H9 (cell line): ENCODE results near the gene SPAG4. TPM values are rescaled to one million over a fixed set of nuclear protein-coding genes. Genes with fewer than 3 reads are reported as not detected.

Experiments used
- DNase-seq: peaks from one replicate; pipeline ENCODE4 v3.0.0-alpha.2; 2017
- H2AFZ ChIP-seq: one replicate; pipeline ENCODE4 v1.6.1; 2013; ENCODE audit warnings: mild to moderate bottlenecking, low read length, control low read depth, moderate library complexity
- H2AK5ac ChIP-seq: 2 replicates; pipeline ENCODE4 v1.6.1; 2013; ENCODE audit warnings: low read length, control low read depth, mixed read lengths; ENCODE audit not compliant: insufficient read length
- H2BK120ac ChIP-seq: one replicate; pipeline ENCODE4 v1.6.1; 2013; ENCODE audit warnings: low read depth, mild to moderate bottlenecking, low read length, control low read depth, inconsistent platforms; ENCODE audit not compliant: poor library complexity, severe bottlenecking
- H2BK12ac ChIP-seq: 2 replicates; pipeline ENCODE4 v1.6.1; 2013; ENCODE audit warnings: low read length, control low read depth, mixed read lengths, low read depth; ENCODE audit not compliant: insufficient read length
- H2BK15ac ChIP-seq: 2 replicates; pipeline ENCODE4 v1.6.1; 2013; ENCODE audit warnings: low read depth, low read length, control low read depth
- H2BK20ac ChIP-seq: one replicate; pipeline ENCODE4 v1.6.1; 2013; ENCODE audit warnings: low read depth, mild to moderate bottlenecking, low read length, control low read depth, inconsistent platforms; ENCODE audit not compliant: poor library complexity, severe bottlenecking
- H2BK5ac ChIP-seq: 2 replicates; pipeline ENCODE4 v1.6.1; 2013; ENCODE audit warnings: low read length, control low read depth, mixed read lengths; ENCODE audit not compliant: insufficient read length
- H3K14ac ChIP-seq: 2 replicates; pipeline ENCODE4 v1.6.1; 2013; ENCODE audit warnings: low read length, control low read depth; ENCODE audit not compliant: insufficient read depth
- H3K18ac ChIP-seq: 2 replicates; pipeline ENCODE4 v1.6.1; 2013; ENCODE audit warnings: low read depth, mild to moderate bottlenecking, mixed read lengths, low read length, control low read depth; ENCODE audit not compliant: insufficient read length
- H3K23ac ChIP-seq: 2 replicates; pipeline ENCODE4 v1.6.1; 2013; ENCODE audit warnings: low read length, control low read depth, mixed read lengths, low read depth; ENCODE audit not compliant: insufficient read length
- H3K23me2 ChIP-seq: 2 replicates; pipeline ENCODE4 v1.6.1; 2013; ENCODE audit warnings: low read depth, mild to moderate bottlenecking, mixed read lengths, low read length, control low read depth; ENCODE audit not compliant: insufficient read length, poor library complexity, severe bottlenecking
- H3K27ac ChIP-seq: 2 replicates; pipeline ENCODE4 v1.5.1; 2013; ENCODE audit warnings: low read length, control low read depth, mixed read lengths, low read depth; ENCODE audit not compliant: insufficient read length
- H3K27me3 ChIP-seq: 2 replicates; pipeline ENCODE4 v1.6.1; 2013; ENCODE audit warnings: low read length, control low read depth, inconsistent platforms; ENCODE audit not compliant: insufficient read depth
- H3K4ac ChIP-seq: 2 replicates; pipeline ENCODE4 v1.6.1; 2013; ENCODE audit warnings: low read depth, mild to moderate bottlenecking, control low read depth, inconsistent platforms, low read length, moderate library complexity
- H3K4me1 ChIP-seq: 2 replicates; pipeline ENCODE4 v1.6.1; 2013; ENCODE audit warnings: low read length, control low read depth, inconsistent platforms; ENCODE audit not compliant: insufficient read depth
- H3K4me2 ChIP-seq: 2 replicates; pipeline ENCODE4 v1.6.1; 2013; ENCODE audit warnings: low read length, control low read depth, mixed read lengths; ENCODE audit not compliant: insufficient read length, insufficient read depth
- H3K56ac ChIP-seq: 2 replicates; pipeline ENCODE4 v1.6.1; 2013; ENCODE audit warnings: low read depth, mild to moderate bottlenecking, mixed read lengths, low read length, control low read depth; ENCODE audit not compliant: insufficient read length
- H3K79me1 ChIP-seq: 2 replicates; pipeline ENCODE4 v1.6.1; 2013; ENCODE audit warnings: low read depth, mild to moderate bottlenecking, moderate library complexity, low read length, control low read depth, inconsistent platforms; ENCODE audit not compliant: insufficient read depth, poor library complexity, severe bottlenecking
- H3K79me2 ChIP-seq: 2 replicates; pipeline ENCODE4 v1.6.1; 2013; ENCODE audit warnings: low read length, control low read depth, inconsistent platforms; ENCODE audit not compliant: insufficient read depth
- H3K9ac ChIP-seq: 2 replicates; pipeline ENCODE4 v1.6.1; 2013; ENCODE audit warnings: low read length, control low read depth, mixed read lengths; ENCODE audit not compliant: insufficient read length; ENCODE audit errors: extremely low read depth
- H3K9me3 ChIP-seq: one replicate; pipeline ENCODE4 v1.6.1; 2013; ENCODE audit warnings: low read depth, low read length, inconsistent platforms; ENCODE audit not compliant: control insufficient read depth
- H3T11ph ChIP-seq: one replicate; pipeline ENCODE4 v1.6.1; 2013; ENCODE audit warnings: mild to moderate bottlenecking, low read length, control low read depth, inconsistent platforms
- H4K20me1 ChIP-seq: one replicate; pipeline ENCODE4 v1.6.1; 2013; ENCODE audit not compliant: control insufficient read depth, insufficient read length, insufficient read depth
- H4K5ac ChIP-seq: 2 replicates; pipeline ENCODE4 v1.6.1; 2013; ENCODE audit warnings: low read depth, mild to moderate bottlenecking, mixed read lengths, low read length, control low read depth; ENCODE audit not compliant: insufficient read length
- H4K8ac ChIP-seq: replicated peaks from 2 replicates; pipeline ENCODE4 v1.6.1; 2013; ENCODE audit warnings: low read length, control low read depth, mixed read lengths, low read depth; ENCODE audit not compliant: insufficient read length
- H4K91ac ChIP-seq: 2 replicates; pipeline ENCODE4 v1.6.1; 2013; ENCODE audit warnings: low read depth, mild to moderate bottlenecking, moderate library complexity, mixed read lengths, low read length, control low read depth; ENCODE audit not compliant: insufficient read length
- H3K27ac Mint-ChIP-seq, 3 experiments: 2 replicates in 2 of 3; 3 replicates in 1 of 3; pipeline ENCODE4 v1.8.0; 2020 to 2021; ENCODE audit warnings: mixed read lengths in 3 of 3, mild to moderate bottlenecking in 1 of 3, moderate library complexity in 1 of 3
- H3K27me3 Mint-ChIP-seq: 2 replicates; pipeline ENCODE4 v1.8.0; 2021; ENCODE audit warnings: low read depth, mild to moderate bottlenecking, moderate library complexity, mixed read lengths
- H3K36me3 Mint-ChIP-seq, 3 experiments: 2 replicates in 2 of 3; 3 replicates in 1 of 3; pipeline ENCODE4 v1.8.0; 2020 to 2021; ENCODE audit warnings: low read depth in 3 of 3, mixed read lengths in 3 of 3; ENCODE audit not compliant: insufficient read depth in 1 of 3
- H3K4me1 Mint-ChIP-seq, 2 experiments: 2 replicates each; pipeline ENCODE4 v1.8.0; 2020; ENCODE audit warnings: mixed read lengths in 2 of 2
- H3K4me3 Mint-ChIP-seq, 2 experiments: 2 replicates in 1 of 2; 3 replicates in 1 of 2; pipeline ENCODE4 v1.8.0; 2020 to 2021; ENCODE audit warnings: mild to moderate bottlenecking in 2 of 2, mixed read lengths in 2 of 2, moderate library complexity in 1 of 2
- H3K9me3 Mint-ChIP-seq, 2 experiments: 2 replicates in 1 of 2; 3 replicates in 1 of 2; pipeline ENCODE4 v1.8.0; 2020; ENCODE audit warnings: mild to moderate bottlenecking in 2 of 2, mixed read lengths in 2 of 2, moderate library complexity in 1 of 2
- WGBS: extraction: QIAGEN DNeasy Blood & Tissue Kit; methylation state at CpG from one replicate; pipeline ENCODE4 v1.1.7; 2013; ENCODE audit warnings: missing lambda C conversion rate, low lambda C conversion rate, mixed read lengths; ENCODE audit not compliant: insufficient read length; ENCODE audit errors: extremely low coverage; 5-methylcytosine and 5-hydroxymethylcytosine counted together
- total RNA-seq: library from RNA; stranded (reverse); gene quantifications from 2 replicates; pipeline ENCODE4 v1.2.1, GENCODE V29; 2021
- TF ChIP-seq, protein P1 (sequence below): fragments of 200-600 bp; sonication (generic); conservative IDR thresholded peaks from 3 replicates; pipeline ENCODE4 v1.8.0; 2021; ENCODE audit warnings: antibody characterized with exemption, mild to moderate bottlenecking

The SPAG4 gene
- total RNA-seq, 1 experiment from 2014 or later = 4.9 TPM

DNA sequence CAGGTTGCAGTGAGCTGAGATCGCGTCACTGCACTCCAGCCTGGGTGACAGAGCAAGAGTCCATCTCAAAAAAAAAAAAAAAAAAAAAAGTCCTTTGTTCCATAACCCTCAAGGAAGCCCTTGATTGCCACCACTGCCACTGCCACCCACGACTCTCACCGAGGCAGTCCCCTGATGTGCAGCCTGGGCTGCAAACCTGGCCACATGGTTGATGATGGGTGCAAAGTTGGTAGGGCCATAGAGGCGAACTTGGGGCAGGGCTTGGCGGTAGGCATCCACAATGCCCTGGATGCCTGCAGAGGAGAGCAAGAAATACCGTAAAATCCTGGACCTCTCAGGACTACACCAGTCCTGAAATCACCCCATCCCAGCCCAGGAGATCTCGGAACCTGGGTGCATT, 11.5 kb downstream of the SPAG4 start:
- no peaks in the 10 kb centered on the region for H3K27me3 Mint-ChIP-seq
- H3K23ac ChIP-seq = no peak overlapping the region
- H2BK12ac ChIP-seq = no peak overlapping the region
- H3K23me2 ChIP-seq = no peaks in the 10 kb centered on the region
- no peaks in the 10 kb centered on the region; a peak in 1 of 5 replicates for H3K9me3 Mint-ChIP-seq
- no peak overlapping the region for H2AFZ ChIP-seq
- H4K20me1 ChIP-seq = no peaks in the 10 kb centered on the region
- no peak overlapping the region for H3T11ph ChIP-seq
- H4K91ac ChIP-seq = no peak overlapping the region
- no peak overlapping the region for H3K56ac ChIP-seq
- no peak overlapping the region for H2BK15ac ChIP-seq
- no peak overlapping the region for H2BK5ac ChIP-seq
- WGBS = no CpG with 5 or more reads among the region's 8 CpGs
- no peak overlapping the region for H2BK120ac ChIP-seq
- H3K79me1 ChIP-seq = no peaks in the 10 kb centered on the region
- H2AK5ac ChIP-seq = no peak overlapping the region
- DNase-seq = no peak
- no peak overlapping the region for H3K4me3 Mint-ChIP-seq
- H3K14ac ChIP-seq = no peak overlapping the region
- H3K4me2 ChIP-seq = no peak overlapping the region
- no peak overlapping the region for H3K4ac ChIP-seq
- no peak overlapping the region for H4K5ac ChIP-seq
- TF ChIP-seq, protein P1, sequence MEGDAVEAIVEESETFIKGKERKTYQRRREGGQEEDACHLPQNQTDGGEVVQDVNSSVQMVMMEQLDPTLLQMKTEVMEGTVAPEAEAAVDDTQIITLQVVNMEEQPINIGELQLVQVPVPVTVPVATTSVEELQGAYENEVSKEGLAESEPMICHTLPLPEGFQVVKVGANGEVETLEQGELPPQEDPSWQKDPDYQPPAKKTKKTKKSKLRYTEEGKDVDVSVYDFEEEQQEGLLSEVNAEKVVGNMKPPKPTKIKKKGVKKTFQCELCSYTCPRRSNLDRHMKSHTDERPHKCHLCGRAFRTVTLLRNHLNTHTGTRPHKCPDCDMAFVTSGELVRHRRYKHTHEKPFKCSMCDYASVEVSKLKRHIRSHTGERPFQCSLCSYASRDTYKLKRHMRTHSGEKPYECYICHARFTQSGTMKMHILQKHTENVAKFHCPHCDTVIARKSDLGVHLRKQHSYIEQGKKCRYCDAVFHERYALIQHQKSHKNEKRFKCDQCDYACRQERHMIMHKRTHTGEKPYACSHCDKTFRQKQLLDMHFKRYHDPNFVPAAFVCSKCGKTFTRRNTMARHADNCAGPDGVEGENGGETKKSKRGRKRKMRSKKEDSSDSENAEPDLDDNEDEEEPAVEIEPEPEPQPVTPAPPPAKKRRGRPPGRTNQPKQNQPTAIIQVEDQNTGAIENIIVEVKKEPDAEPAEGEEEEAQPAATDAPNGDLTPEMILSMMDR = no peak
- 0 out of 7 replicates have a peak overlapping the region, but pooled peaks of 1 of the 3 experiments have one; percentile 17 for H3K27ac Mint-ChIP-seq
- H3K27ac ChIP-seq = no peak overlapping the region
- H3K9ac ChIP-seq = no peak overlapping the region
- H4K8ac ChIP-seq = no peak overlapping the region
- H3K9me3 ChIP-seq = no peaks in the 10 kb centered on the region
- no peaks in the 10 kb centered on the region for H3K79me2 ChIP-seq
- no peak overlapping the region for H3K18ac ChIP-seq
- H2BK20ac ChIP-seq = no peak overlapping the region
- no peaks in the 10 kb centered on the region for H3K4me1 ChIP-seq
- H3K27me3 ChIP-seq = no peaks in the 10 kb centered on the region
- no peaks in the 10 kb centered on the region for H3K4me1 Mint-ChIP-seq
- peaks cover 39 to 65% (median 64%) of the 10 kb centered on the region in 3 experiments for H3K36me3 Mint-ChIP-seq
